Activated CD4-positive, alpha-beta T cell treated with anti-CD3 and anti-CD28 coated beads for 36 hours (primary cell): Measurements from ENCODE around the gene GMCL2. TPM values are rescaled to one million over a fixed set of nuclear protein-coding genes. Genes with fewer than 3 reads are reported as not detected.

Experiments
- ATAC-seq: fragments of 200-7000 bp; cut with Tn5 transposase; one replicate; pipeline ENCODE4 v1.10.0; 2021; ENCODE audit warnings: mild to moderate bottlenecking, moderate library complexity
- CTCF ChIA-PET: fragments of 350-600 bp; sonication (Branson Sonifier 250); formaldehyde crosslinking; loops from one replicate; lab custom pipeline; 2021; ENCODE audit warnings: antibody characterized with exemption; lab: Charles Lee
- POLR2A ChIA-PET: fragments of 350-600 bp; sonication (Branson Sonifier 250); formaldehyde crosslinking; loops from one replicate; lab custom pipeline; 2021; ENCODE audit warnings: antibody characterized with exemption, inconsistent platforms; lab: Charles Lee
- DNase-seq: peaks from one replicate; pipeline ENCODE4 v3.0.0-alpha.2; 2020
- H3K27ac Mint-ChIP-seq: one replicate; pipeline ENCODE4 v1.8.0; 2021; ENCODE audit warnings: mixed read lengths
- H3K27me3 Mint-ChIP-seq: one replicate; pipeline ENCODE4 v1.8.0; 2021; ENCODE audit warnings: mixed read lengths
- H3K36me3 Mint-ChIP-seq: one replicate; pipeline ENCODE4 v1.8.0; 2021; ENCODE audit warnings: low read depth, mixed read lengths
- H3K4me1 Mint-ChIP-seq: one replicate; pipeline ENCODE4 v1.8.0; 2021; ENCODE audit warnings: mixed read lengths
- H3K4me3 Mint-ChIP-seq: one replicate; pipeline ENCODE4 v1.8.0; 2021; ENCODE audit warnings: mild to moderate bottlenecking, moderate library complexity, mixed read lengths
- H3K9me3 Mint-ChIP-seq: one replicate; pipeline ENCODE4 v1.8.0; 2021; ENCODE audit warnings: low read depth, mixed read lengths
- intact Hi-C, 2 experiments: fragments of 100-400 bp; cut with DNase I in 1 of 2; cut with micrococcal nuclease in 1 of 2; formaldehyde crosslinking; loops; one replicate each; pipeline versions ENCODE4 v1.14.2 to v1.15.1; 2022 to 2024; cut with DNase I, micrococcal nuclease
- total RNA-seq, 2 experiments: library from RNA; stranded (reverse); gene quantifications; one replicate each; pipeline ENCODE4 v1.2.3, GENCODE V29; 2021

Gene GMCL2
- total RNA-seq, 2 experiments from 2014 or later, result not detected

- peaks cover 13% of the 10 kb centered on the region for H3K4me1 Mint-ChIP-seq
- intact Hi-C loops, result no loop called here
- no peak for DNase-seq
- ATAC-seq, result no peak
- CTCF ChIA-PET, result interaction anchor here (0.6 to 5.6 kb wide), 5 partner anchors 10 to 1321 kb away, joined by 3 to 47 read pairs (median 5); partner anchors contain the start of gene NHP2
- no peaks in the 10 kb centered on the region for H3K27me3 Mint-ChIP-seq
- H3K4me3 Mint-ChIP-seq, result no peak overlapping the region
- no peak overlapping the region for H3K27ac Mint-ChIP-seq
- no peaks in the 10 kb centered on the region for H3K9me3 Mint-ChIP-seq
- POLR2A ChIA-PET, result interaction anchor here (0.6 to 2.4 kb wide), 2 partner anchors 10 to 76 kb away, joined by 3 to 8 read pairs; partner anchors contain the start of gene NHP2
- peaks cover 40% of the 10 kb centered on the region for H3K36me3 Mint-ChIP-seq
These were observed 43.3 kb downstream of the GMCL2 start for GRCh38 chr5:178143901-178144300.

DNA sequence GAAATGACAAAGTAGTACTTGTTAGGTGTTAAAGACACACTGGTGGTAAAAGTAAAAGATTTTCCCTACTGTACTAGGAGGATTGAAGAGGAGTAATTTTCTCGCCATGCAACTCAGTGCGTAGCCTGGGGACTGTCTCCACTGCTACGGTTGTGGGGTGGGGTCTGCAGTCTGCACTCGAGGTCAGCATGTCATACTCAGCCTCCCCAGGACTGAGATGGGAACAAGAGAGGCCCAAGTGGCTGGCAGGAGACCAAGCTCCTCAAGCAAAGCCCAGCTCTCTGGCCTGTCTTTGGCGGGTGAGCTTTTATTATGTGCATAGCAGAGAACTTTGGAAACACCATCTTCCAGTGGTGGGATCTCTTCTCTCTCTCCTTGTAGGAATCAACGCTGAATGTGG lies 43.9 kb downstream of the GMCL2 start:
- H3K27ac Mint-ChIP-seq, result no peak overlapping the region
- no peak overlapping the region for H3K4me3 Mint-ChIP-seq
- no peaks in the 10 kb centered on the region for H3K27me3 Mint-ChIP-seq
- no peak for DNase-seq
- peaks cover 36% of the 10 kb centered on the region for H3K36me3 Mint-ChIP-seq
- no peaks in the 10 kb centered on the region for H3K9me3 Mint-ChIP-seq
- no peak for ATAC-seq
- POLR2A ChIA-PET, result interaction anchor here (1.4 to 2.4 kb wide), 2 partner anchors 11 to 19 kb away, joined by 4 to 8 read pairs; partner anchors contain the start of gene NHP2
- H3K4me1 Mint-ChIP-seq, result peaks cover 11% of the 10 kb centered on the region
- CTCF ChIA-PET, result interaction anchor here (0.6 to 5.6 kb wide), 5 partner anchors 10 to 1124 kb away, joined by 3 to 47 read pairs (median 5); partner anchors contain the start of gene NHP2
- intact Hi-C loops, result no loop called here

GRCh38 chr5:178142642-178143041 lies 44.5 kb downstream of the GMCL2 start:
- Mint-ChIP-seq H3K9me3 (no peaks in the 10 kb centered on the region), H3K27ac (no peak overlapping the region), H3K4me3 (no peak overlapping the region), H3K4me1 (peaks cover 11% of the 10 kb centered on the region), H3K27me3 (no peaks in the 10 kb centered on the region), H3K36me3 (peaks cover 30% of the 10 kb centered on the region)
- intact Hi-C loops, result no loop called here
- ChIA-PET CTCF (interaction anchor here (1.6 to 5.6 kb wide), 2 partner anchors 9 to 66 kb away, joined by 8 to 47 read pairs; no protein-coding TSS in a partner anchor), POLR2A (interaction anchor here (0.6 to 2.4 kb wide), 3 partner anchors 11 to 1104 kb away, joined by 4 to 8 read pairs (median 4); partner anchors contain the start of gene NHP2)
- DNase-seq (no peak), ATAC-seq (no peak)

DNA sequence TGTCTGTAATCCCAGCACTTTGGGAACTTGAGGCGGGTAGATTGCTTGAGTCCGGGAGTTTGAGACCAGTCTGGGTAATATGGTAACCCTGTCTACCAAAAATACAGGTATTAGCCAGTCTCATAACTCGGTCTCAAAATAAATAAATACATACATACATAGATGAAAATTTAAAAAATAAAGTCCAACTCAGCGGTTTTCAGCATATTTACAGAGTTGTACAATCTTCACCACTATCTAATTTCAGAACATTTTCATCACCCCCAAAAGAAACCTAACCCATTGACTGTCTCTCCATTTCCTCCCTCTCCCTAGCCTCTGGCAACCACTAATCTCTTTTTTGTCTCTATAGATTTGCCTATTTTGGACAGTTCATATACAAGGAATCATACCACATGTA lies 45.6 kb downstream of the GMCL2 start:
- no peak overlapping the region for H3K27ac Mint-ChIP-seq
- H3K4me1 Mint-ChIP-seq, result peaks cover 9% of the 10 kb centered on the region
- no peaks in the 10 kb centered on the region for H3K9me3 Mint-ChIP-seq
- H3K36me3 Mint-ChIP-seq, result peaks cover 24% of the 10 kb centered on the region
- H3K27me3 Mint-ChIP-seq, result no peaks in the 10 kb centered on the region
- intact Hi-C loops, result no loop called here
- H3K4me3 Mint-ChIP-seq, result no peak overlapping the region
- no peak for ATAC-seq
- DNase-seq, result no peak
- POLR2A ChIA-PET, result no interaction called here
- CTCF ChIA-PET, result interaction anchor here (0.6 to 1.7 kb wide), 3 partner anchors 21 to 64 kb away, joined by 3 to 9 read pairs (median 3); no protein-coding TSS in a partner anchor

GRCh38 chr5:178137991-178138390 lies 49.2 kb downstream of the GMCL2 start:
- POLR2A ChIA-PET, result no interaction called here
- ATAC-seq (no peak), DNase-seq (no peak)
- intact Hi-C loops, result no loop called here
- Mint-ChIP-seq H3K9me3 (no peaks in the 10 kb centered on the region), H3K27me3 (no peaks in the 10 kb centered on the region), H3K4me3 (no peak overlapping the region), H3K36me3 (peaks cover 26% of the 10 kb centered on the region), H3K27ac (no peak overlapping the region), H3K4me1 (peaks cover 14% of the 10 kb centered on the region)
- CTCF ChIA-PET, result interaction anchor here (0.9 to 2.3 kb wide), 3 partner anchors 16 to 60 kb away, joined by 4 to 9 read pairs (median 5); partner anchors contain the start of gene NHP2

DNA sequence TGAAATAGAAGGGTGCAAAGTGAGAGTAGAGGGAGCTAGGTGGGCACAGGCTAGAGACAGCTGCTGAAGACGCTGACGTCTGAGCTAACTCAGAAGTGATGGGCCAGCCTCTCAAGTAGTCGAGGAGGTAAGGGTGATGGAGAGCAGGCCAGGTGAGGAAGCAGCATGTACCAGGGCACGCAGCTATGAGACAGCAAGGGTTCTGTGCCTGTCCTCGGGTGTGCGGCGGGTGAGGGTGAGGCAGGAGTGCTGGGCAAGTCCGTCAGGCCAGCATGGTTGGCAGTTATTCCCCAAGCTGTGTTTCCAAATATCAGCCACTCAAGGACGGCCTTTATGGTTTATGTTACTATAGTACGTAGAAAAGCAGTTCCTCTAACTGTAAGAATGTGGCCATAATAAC lies 50.2 kb downstream of the GMCL2 start:
- H3K27ac Mint-ChIP-seq, result no peak overlapping the region
- H3K27me3 Mint-ChIP-seq, result no peaks in the 10 kb centered on the region
- peaks cover 17% of the 10 kb centered on the region for H3K4me1 Mint-ChIP-seq
- CTCF ChIA-PET, result interaction anchor here (1.9 to 2.3 kb wide), 3 partner anchors 16 to 60 kb away, joined by 5 to 11 read pairs (median 9); partner anchors contain the start of gene NHP2
- DNase-seq (no peak), ATAC-seq (no peak)
- H3K9me3 Mint-ChIP-seq, result no peaks in the 10 kb centered on the region
- intact Hi-C loops, result no loop called here
- no peak overlapping the region for H3K4me3 Mint-ChIP-seq
- H3K36me3 Mint-ChIP-seq, result peaks cover 28% of the 10 kb centered on the region
- POLR2A ChIA-PET, result no interaction called here

Other genes with a start within 250 kb of the GMCL2 start
- gene PROP1, start 191.1 kb downstream of the GMCL2 start, total RNA-seq, result not detected
- gene N4BP3, start 73.8 kb downstream of the GMCL2 start, total RNA-seq, result 1 to 10 TPM; 3.3 to 3.7 TPM
- gene RMND5B, start 56.4 kb downstream of the GMCL2 start, total RNA-seq, result 10 to 100 TPM; 24.1 to 28.7 TPM
- gene NHP2, start 33.5 kb downstream of the GMCL2 start, total RNA-seq, result 100 to 1,000 TPM; 244 TPM
- 100 to 1,000 TPM; 258 to 336 TPM for gene HNRNPAB, start 17.2 kb upstream of the GMCL2 start, total RNA-seq
- 10 to 100 TPM; 67.2 to 68.4 TPM for gene PHYKPL, start 45.4 kb upstream of the GMCL2 start, total RNA-seq